SK-N-MC (cell line): ENCODE data around the gene CYB5R3.
A peak's percentile ranks its signal among the peaks of the same experiment; 100 is the strongest.
"Not testable (repeated sequence)": the region's sequence is repeated elsewhere in the genome, so short reads cannot be mapped to it uniquely, and the experiment has no call there.

Experiments used
- DNase-seq: peaks from one replicate; pipeline ENCODE4 v3.0.0-alpha.2; 2011; ENCODE audit warnings: low read depth, low spot score
- H3K27ac ChIP-seq: fragments of 200-600 bp; sonication (generic); 2 replicates; pipeline ENCODE4 v1.5.1; 2016; ENCODE audit warnings: mixed run types
- H3K36me3 ChIP-seq: fragments of 200-600 bp; sonication (generic); 2 replicates; pipeline ENCODE4 v1.6.1; 2017; ENCODE audit warnings: antibody characterized with exemption, low read length, mixed read lengths; ENCODE audit not compliant: insufficient read depth
- H3K4me3 ChIP-seq: fragments of 200-600 bp; sonication (generic); 2 replicates; pipeline ENCODE4 v1.5.1; 2016
- H3K9ac ChIP-seq: fragments of 200-600 bp; sonication (generic); 2 replicates; pipeline ENCODE4 v1.8.0; 2017; ENCODE audit warnings: mixed run types, mixed read lengths; ENCODE audit not compliant: insufficient read length
- H3K9me3 ChIP-seq: fragments of 200-600 bp; sonication (generic); 2 replicates; pipeline ENCODE4 v1.6.1; 2017; ENCODE audit warnings: low read depth, mild to moderate bottlenecking, antibody characterized with exemption, low read length, moderate library complexity, mixed read lengths
- EZH2 ChIP-seq: fragments of 200-600 bp; sonication (generic); IDR thresholded peaks from one replicate; pipeline ENCODE4 v1.6.1; 2017; ENCODE audit warnings: antibody characterized with exemption
- FOXP2 ChIP-seq: optimal IDR thresholded peaks from 2 replicates; pipeline ENCODE3; 2011; ENCODE audit warnings: mild to moderate bottlenecking, moderate library complexity; ENCODE audit not compliant: insufficient read depth; ENCODE audit errors: extremely low read length, control extremely low read depth
- POLR2AphosphoS5 ChIP-seq: IDR thresholded peaks from 2 replicates; pipeline ENCODE4 v1.6.1; 2012; ENCODE audit warnings: mild to moderate bottlenecking, low read depth, low read length, borderline replicate concordance

Gene CYB5R3

DNA sequence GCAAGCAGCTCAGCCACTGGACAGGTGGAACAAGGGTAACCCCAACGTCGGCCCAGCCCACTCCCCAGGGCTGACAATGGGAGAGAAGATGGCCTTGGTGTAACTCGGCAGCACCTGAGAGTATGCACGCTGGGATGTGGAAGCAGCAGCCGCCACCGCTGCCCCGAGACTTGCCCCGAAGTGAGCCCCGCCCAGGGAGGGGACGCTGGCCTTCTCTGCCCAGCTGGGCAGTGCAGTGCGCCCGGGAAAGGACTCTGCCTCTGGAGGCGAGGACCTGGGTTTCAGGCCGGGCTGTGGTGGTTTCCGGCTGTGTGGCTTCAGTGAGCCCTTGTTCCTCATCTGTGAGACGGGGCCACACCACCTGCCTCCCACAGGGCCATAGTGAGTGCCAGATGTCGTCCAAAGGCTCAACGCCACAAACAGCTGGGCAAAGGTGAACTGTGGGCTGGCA lies 25.9 kb downstream of the CYB5R3 start:
- TF ChIP-seq EZH2 (no peak), POLR2AphosphoS5 (no peak)
- H3K36me3 ChIP-seq: peaks cover 15% of the 10 kb centered on the region; the same call in 1 of the 2 replicates
- no peak for DNase-seq

DNA sequence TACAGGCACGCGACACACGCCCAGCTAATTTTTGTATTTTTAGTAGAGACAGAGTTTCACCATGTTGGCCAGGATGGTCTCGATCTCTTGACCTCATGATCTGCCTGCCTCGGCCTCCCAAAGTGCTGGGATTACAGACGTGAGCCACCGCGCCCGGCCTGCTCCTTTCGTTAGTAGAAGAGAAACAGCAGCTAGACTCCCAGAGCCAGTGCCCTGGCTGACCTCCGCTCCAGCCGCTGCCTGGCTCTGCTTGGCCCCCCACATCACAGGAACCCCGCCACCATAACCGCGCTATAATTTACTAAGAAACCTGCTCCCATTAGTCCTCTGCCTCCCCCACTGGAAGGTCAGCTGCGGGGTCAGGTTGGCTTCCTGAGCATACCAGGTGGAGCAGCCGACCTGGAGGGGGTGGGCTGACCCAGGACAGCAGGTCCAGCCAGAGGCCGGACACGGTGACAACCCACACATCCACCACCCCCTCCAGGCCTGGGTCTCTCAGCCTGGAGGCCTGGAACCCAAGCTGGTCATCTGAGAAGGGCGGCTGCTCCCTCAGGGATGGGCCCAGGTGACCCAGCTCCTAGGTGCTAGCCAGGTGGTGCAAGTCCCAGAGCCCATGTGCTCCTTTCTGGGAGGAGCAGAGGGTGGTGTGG lies 27.0 kb downstream of the CYB5R3 start:
- peaks cover 7% of the 10 kb centered on the region; the same call in 1 of the 2 replicates for H3K36me3 ChIP-seq
- no peak overlapping the region for H3K9ac ChIP-seq
- H3K9me3 ChIP-seq: no peaks in the 10 kb centered on the region
- no peak for TF ChIP-seq POLR2AphosphoS5
- TF ChIP-seq EZH2: no peak
- TF ChIP-seq FOXP2: no peak
- H3K4me3 ChIP-seq: no peak overlapping the region
- DNase-seq: no peak
- no peak overlapping the region for H3K27ac ChIP-seq

More for the DNA sequence above, 25.9 kb downstream of the CYB5R3 start:
- H3K9ac ChIP-seq: no peak overlapping the region
- no peak overlapping the region for H3K27ac ChIP-seq
- no peaks in the 10 kb centered on the region for H3K9me3 ChIP-seq
- no peak overlapping the region for H3K4me3 ChIP-seq

DNA sequence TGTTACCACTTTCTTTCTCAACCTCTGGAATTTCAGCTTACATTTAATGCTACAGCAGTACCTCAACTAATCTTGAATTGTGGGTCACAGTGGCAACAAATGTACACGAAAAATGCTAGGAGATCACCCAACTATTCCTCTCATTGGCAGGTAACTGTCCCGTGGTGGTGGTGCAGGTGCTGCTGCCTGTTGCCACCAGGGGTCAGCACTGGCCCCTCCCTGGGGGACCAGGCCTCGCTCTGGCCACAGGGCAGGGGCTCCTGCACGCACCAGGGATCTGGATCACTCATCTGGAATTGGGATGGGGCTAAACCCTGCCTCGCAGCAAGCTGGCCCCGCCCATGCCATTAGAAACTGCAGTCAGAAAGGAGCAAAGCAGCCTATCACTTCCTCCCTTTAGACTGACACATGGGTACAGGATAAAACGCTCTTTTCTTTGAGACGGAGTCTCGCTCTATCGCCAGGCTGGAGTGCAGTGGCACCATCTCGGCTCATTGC lies 27.6 kb downstream of the CYB5R3 start:
- H3K9ac ChIP-seq: no peak overlapping the region
- no peak for DNase-seq
- no peak overlapping the region for H3K27ac ChIP-seq
- TF ChIP-seq EZH2 (no peak), POLR2AphosphoS5 (no peak), FOXP2 (no peak)
- no peaks in the 10 kb centered on the region for H3K9me3 ChIP-seq
- no peak overlapping the region for H3K4me3 ChIP-seq
- peaks cover 3% of the 10 kb centered on the region; the same call in 1 of the 2 replicates for H3K36me3 ChIP-seq

DNA sequence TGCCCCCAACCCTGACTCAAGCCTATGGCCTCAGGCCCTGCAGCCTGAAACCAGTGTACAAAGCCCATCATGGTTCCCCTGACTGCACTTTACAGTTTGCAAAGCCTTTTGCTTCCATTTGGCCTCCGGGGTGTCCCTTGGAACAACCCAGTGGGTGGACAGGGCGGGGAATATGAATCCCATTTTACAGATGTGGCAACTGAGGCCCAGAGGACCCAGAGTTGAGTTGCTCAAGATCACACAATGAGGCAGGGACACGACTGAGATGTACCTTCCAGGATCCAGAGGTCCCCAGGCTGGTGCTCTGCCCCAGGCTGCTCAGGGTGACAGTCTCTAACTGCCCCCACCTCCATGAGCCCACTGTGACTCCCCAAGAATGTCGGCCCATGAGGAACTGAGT lies 29.1 kb downstream of the CYB5R3 start:
- H3K27ac ChIP-seq: no peak overlapping the region
- H3K9ac ChIP-seq: no peak overlapping the region
- H3K36me3 ChIP-seq: no peaks in the 10 kb centered on the region; the same call in 1 of the 2 replicates
- H3K9me3 ChIP-seq: no peaks in the 10 kb centered on the region
- DNase-seq: no peak
- no peak for TF ChIP-seq EZH2
- no peak for TF ChIP-seq FOXP2
- no peak for TF ChIP-seq POLR2AphosphoS5
- H3K4me3 ChIP-seq: no peak overlapping the region

DNA sequence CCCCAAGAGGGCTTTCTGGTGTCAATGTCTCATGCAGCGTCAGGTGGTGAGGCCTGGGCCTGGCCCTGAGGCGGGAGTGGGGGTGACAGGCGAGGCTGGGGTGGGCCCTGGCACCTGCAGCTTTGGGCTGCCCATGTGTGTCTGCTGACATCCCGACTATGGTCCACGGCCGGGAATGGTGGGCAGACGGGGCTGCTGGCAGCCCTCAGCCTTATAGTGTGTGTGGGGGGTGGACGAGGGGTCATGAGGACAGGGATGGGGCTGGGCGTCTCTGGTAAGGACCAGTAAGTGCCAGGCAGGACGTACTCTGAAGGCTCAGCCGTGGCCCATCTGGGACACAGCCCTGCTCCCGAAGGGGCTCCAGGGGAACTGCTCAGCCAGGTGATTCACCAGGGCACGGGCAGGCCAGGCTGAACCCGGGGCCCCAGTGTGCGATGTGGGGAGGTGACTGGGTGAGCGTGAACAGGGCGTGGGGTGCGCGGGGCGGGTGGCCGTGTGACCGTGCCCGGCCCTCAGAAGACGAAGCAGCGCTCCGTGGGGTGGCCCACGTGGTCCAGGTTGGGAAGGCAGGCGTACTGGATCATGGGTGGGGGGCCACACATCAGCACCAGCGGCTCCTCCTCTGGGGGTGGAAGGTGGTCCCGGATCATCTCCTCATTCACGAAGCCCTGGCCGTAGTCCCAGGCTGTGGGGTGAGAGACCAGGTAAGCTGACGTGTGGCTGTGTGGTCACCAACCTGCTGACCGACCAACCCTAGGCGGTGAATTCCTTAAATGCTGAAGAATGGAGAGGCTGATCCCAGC lies 29.7 kb downstream of the CYB5R3 start:
- H3K4me3 ChIP-seq: no peak overlapping the region
- H3K36me3 ChIP-seq: no peaks in the 10 kb centered on the region; the same call in 1 of the 2 replicates
- no peak overlapping the region for H3K27ac ChIP-seq
- TF ChIP-seq FOXP2: no peak
- TF ChIP-seq EZH2: no peak
- no peak for TF ChIP-seq POLR2AphosphoS5
- DNase-seq: no peak
- H3K9me3 ChIP-seq: no peaks in the 10 kb centered on the region
- no peak overlapping the region for H3K9ac ChIP-seq

DNA sequence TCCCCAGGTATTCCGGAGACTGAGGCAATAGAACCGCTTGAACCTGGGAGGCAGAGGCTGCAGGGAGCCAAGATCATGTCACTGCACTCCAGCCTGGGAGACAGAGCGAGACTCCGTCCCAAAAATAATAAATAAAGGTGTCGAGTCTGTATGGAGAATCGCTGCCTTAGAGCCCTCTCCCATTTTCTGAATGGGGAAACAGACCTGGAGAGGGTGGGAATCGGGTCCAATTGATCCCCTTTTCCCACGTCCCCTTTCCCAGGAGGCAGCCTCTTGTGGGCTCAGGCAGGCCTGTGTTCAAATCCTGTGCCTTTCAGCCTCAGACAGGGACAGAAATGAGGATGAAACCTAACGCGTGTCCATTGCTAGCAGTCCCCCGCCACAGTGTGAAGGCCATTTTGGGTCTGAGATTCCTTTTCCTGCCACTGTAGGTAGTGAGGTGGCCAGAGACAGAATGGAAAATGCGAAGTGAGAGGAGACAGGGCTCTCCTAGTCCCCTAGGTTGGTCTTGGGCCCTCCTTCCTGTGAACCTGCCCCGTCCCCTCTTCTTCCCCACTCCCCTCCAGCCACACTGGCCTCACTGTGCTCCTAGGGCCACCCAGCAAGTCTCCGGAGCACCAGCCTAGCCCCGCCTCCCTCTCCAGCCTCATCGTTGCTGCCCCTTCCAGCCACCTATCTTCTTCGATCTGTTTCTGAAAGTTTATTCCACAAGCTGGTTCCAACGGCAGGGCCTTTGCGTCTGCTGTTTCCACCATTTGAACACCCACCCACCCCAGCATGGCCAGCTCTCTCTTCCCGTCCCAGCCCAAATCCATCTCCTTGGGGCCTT lies 31.8 kb downstream of the CYB5R3 start:
- TF ChIP-seq POLR2AphosphoS5 (peak; percentile 40), EZH2 (no peak), FOXP2 (no peak)
- no peaks in the 10 kb centered on the region for H3K9me3 ChIP-seq
- H3K27ac ChIP-seq: no peak overlapping the region
- H3K4me3 ChIP-seq: no peak overlapping the region
- DNase-seq: no peak
- peaks cover 6% of the 10 kb centered on the region for H3K36me3 ChIP-seq
- H3K9ac ChIP-seq: no peak overlapping the region

DNA sequence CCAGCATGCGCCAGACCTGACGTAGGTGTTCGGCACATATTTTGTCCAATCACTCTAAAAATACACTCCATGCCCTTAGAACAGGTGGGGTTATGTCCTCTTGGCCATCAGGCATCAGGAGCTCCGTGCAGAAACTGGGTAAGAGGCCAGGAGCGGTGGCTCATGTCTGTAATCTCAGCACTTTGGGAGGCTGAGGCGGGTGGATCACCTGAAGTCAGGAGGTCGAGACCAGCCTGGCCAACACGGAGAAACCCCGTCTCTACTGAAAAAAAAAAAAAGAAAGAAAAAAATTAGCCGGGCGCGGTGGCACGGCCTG lies 33.4 kb downstream of the CYB5R3 start:
- Histone ChIP-seq H3K4me3 (peak overlapping the region; percentile 99), H3K36me3 (peaks cover 16% of the 10 kb centered on the region), H3K27ac (peak overlapping the region; percentile 99), H3K9ac (peak overlapping the region; percentile 97)
- not testable (repeated sequence) for DNase-seq, H3K9me3 ChIP-seq
